PFSK-1 (cell line): Measurements from ENCODE around the gene ANKRD1.

Experiments used
- FOXP2 ChIP-seq: optimal IDR thresholded peaks from 2 replicates; pipeline ENCODE3; 2011; ENCODE audit warnings: borderline replicate concordance, control low read depth, inconsistent platforms; ENCODE audit not compliant: insufficient read depth; ENCODE audit errors: extremely low read length, extremely low read depth
- POLR2AphosphoS5 ChIP-seq: IDR thresholded peaks from 2 replicates; pipeline ENCODE4 v1.6.1; 2012; ENCODE audit warnings: low read depth, mild to moderate bottlenecking, control low read depth, low read length, moderate library complexity
- SIN3A ChIP-seq: IDR thresholded peaks from 2 replicates; pipeline ENCODE4 v1.6.1; 2012; ENCODE audit warnings: mild to moderate bottlenecking, low read length, moderate library complexity, borderline replicate concordance; ENCODE audit not compliant: insufficient read depth
- TAF1 ChIP-seq: IDR thresholded peaks from 2 replicates; pipeline ENCODE4 v1.6.1; 2012; ENCODE audit warnings: low read length, control low read depth, borderline replicate concordance; ENCODE audit not compliant: insufficient read depth
- TF ChIP-seq, protein P1 (sequence below), 2 experiments: IDR thresholded peaks; 2 replicates each; pipeline versions ENCODE4 v1.6.1 to v1.8.0; 2011 to 2012; ENCODE audit warnings: low read depth in 2 of 2, low read length in 2 of 2, control low read depth in 1 of 2, inconsistent platforms in 1 of 2, mild to moderate bottlenecking in 1 of 2, moderate library complexity in 1 of 2; ENCODE audit not compliant: insufficient read depth in 1 of 2

The ANKRD1 gene

DNA sequence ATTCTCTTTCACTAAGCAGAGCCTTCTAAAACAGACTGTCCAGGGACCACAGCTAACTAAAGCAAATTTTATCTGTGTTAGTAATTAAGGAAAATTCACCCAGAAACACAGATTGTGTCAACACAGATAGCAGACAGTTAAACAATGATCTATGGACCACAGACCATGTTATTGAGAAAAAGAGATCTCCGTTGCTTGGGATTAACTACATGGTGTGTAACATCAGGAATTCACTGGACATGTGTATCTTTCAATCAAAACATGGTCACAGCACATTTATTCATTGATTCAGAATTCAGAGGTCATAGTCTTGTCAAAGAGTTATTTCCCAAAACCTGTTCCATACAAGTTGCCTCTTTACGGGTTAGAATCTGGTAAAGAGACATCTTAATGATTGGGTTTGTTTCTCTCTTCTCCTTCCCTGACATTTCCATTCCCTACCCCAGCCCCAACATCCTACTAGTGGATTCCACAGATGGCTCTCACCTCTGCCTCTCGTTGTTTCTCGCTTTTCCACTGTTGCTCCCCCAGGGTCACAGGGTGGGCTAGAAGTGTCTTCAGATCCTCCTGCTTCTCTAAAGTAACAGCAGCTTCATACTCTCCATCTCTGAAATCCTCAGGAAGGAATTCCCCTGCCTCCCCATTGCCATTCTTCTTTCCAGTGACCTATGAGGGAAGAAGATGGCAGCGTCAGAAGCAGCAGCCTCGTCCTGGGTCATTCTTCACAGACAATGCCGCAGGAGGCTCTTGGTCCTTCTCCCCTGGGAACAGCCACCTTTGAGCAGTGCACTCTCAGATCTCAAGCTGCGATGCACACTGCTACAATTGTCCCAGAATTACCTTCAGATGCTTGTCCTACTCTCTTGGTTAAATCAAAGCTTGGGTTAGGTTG, 958 bp downstream of the ANKRD1 start:
- TF ChIP-seq SIN3A: no peak
- TF ChIP-seq, protein P1, sequence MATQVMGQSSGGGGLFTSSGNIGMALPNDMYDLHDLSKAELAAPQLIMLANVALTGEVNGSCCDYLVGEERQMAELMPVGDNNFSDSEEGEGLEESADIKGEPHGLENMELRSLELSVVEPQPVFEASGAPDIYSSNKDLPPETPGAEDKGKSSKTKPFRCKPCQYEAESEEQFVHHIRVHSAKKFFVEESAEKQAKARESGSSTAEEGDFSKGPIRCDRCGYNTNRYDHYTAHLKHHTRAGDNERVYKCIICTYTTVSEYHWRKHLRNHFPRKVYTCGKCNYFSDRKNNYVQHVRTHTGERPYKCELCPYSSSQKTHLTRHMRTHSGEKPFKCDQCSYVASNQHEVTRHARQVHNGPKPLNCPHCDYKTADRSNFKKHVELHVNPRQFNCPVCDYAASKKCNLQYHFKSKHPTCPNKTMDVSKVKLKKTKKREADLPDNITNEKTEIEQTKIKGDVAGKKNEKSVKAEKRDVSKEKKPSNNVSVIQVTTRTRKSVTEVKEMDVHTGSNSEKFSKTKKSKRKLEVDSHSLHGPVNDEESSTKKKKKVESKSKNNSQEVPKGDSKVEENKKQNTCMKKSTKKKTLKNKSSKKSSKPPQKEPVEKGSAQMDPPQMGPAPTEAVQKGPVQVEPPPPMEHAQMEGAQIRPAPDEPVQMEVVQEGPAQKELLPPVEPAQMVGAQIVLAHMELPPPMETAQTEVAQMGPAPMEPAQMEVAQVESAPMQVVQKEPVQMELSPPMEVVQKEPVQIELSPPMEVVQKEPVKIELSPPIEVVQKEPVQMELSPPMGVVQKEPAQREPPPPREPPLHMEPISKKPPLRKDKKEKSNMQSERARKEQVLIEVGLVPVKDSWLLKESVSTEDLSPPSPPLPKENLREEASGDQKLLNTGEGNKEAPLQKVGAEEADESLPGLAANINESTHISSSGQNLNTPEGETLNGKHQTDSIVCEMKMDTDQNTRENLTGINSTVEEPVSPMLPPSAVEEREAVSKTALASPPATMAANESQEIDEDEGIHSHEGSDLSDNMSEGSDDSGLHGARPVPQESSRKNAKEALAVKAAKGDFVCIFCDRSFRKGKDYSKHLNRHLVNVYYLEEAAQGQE (IDR thresholded peaks at IDR 0.05; ENCODE audit: insufficient read depth in 1 of 2, low read depth in 2 of 2, low read length in 2 of 2): no peak
- TF ChIP-seq FOXP2: no peak
- no peak for TF ChIP-seq TAF1
- TF ChIP-seq POLR2AphosphoS5: no peak

DNA sequence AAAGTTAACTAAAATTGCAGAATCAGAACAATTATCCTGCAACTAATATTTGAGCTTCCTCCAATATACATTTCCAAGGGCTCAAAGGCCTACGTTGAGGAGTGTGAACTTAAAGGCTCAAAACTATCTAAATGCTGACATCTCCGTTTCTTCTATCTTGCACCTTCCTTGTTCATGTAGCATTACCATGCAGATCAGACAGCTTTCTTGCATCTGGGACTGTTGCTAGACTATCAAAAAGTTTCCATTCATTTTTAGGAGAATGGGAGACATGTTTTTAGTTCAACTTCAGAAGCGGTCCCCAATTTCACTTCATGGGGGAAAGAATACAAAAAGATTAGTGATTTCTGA, 2.9 kb downstream of the ANKRD1 start:
- TF ChIP-seq POLR2AphosphoS5 (no peak), FOXP2 (no peak), SIN3A (no peak), TAF1 (no peak)
- TF ChIP-seq, protein P1 (IDR thresholded peaks at IDR 0.05; ENCODE audit: insufficient read depth in 1 of 2, low read depth in 2 of 2, low read length in 2 of 2): no peak

DNA sequence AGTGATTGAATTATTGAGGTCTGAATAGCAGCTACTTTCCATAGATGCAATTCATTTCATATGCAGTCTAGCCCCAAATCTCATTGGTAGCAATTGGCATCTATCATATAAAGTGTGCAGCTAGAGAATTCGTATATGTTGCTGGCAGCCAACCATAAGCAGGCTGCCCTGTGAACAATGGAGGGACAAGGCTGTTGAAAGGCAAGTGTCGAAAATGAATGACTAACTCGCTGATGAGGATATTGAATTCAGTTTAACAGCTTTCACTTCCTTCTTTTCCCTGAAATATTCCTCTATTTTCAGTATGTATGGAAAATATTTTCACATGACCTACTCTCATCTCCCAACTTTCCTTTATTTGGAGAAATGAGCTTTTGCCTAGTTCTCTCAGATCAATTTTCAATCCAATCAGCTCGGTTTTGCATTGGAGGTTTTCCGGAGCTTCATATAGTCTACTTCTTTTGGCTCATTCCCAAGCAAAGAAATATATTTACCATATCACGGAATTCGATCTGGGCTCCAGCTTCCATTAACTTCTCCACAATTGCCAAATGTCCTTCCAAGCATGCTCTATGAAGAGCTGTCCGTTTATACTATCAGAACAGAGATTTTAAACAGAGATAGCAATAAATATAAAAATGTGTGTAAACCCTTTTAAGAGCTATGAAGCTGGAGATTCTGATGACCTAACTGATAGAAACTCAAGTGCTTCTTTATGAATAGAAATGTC, 3.5 kb downstream of the ANKRD1 start:
- no peak for TF ChIP-seq SIN3A
- TF ChIP-seq TAF1: no peak
- no peak for TF ChIP-seq FOXP2
- TF ChIP-seq POLR2AphosphoS5: no peak
- TF ChIP-seq, protein P1 (IDR thresholded peaks at IDR 0.05; ENCODE audit: insufficient read depth in 1 of 2, low read depth in 2 of 2, low read length in 2 of 2): no peak

DNA sequence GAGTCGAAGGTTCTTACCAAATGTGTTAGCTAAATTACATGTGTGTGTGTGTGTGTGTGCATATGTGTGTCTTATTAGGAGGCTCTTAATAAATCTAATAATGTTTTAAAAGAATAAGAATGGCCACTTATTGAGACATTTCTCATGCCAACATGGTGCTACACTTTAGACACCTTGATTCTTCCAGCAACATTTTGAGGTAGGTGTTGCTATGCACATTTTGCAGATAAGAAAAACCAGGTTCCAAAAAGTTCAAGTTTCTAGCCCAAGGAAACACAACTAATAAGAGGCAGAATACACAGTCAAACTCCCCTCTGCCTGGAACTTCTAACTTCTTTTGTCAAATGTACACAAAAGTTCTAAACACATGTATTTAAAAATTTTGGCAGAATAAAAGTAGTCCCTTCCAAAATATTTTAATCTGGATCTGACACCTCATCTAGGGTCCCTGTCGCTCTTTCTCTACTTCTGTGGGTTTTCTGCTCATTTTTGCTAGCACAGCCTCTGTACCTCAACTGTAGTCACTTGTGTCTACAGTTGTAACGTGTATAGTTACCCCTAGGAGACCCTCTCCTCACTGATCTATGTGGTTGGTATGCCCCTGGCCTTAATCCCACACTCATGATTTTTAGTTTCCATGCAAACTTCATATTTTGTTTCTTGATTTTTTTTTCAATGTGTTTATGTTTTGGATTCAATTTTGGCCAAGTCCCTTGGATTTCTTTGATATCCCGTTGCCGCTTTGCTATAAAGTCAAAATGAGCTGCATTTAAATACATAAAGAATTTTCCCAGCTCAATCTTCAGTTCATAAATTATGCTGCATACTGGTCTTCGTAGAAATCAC, 4.3 kb downstream of the ANKRD1 start:
- TF ChIP-seq POLR2AphosphoS5 (no peak), FOXP2 (no peak), SIN3A (no peak), TAF1 (no peak)
- TF ChIP-seq, protein P1 (IDR thresholded peaks at IDR 0.05; ENCODE audit: insufficient read depth in 1 of 2, low read depth in 2 of 2, low read length in 2 of 2): no peak
